CD4-positive, alpha-beta memory T cell (primary cell): ENCODE results near the gene PPIA. TPM values are rescaled to one million over a fixed set of nuclear protein-coding genes. Genes with fewer than 3 reads are reported as not detected.
"Not testable (repeated sequence)": the region's sequence is repeated elsewhere in the genome, so short reads cannot be mapped to it uniquely, and the experiment has no call there.

Experiments
- CTCF ChIA-PET: fragments of 350-600 bp; sonication (Branson Sonifier 250); formaldehyde crosslinking; loops from one replicate; lab custom pipeline; 2021; ENCODE audit warnings: inconsistent platforms; ENCODE audit not compliant: partially characterized antibody; lab: Charles Lee
- POLR2A ChIA-PET: fragments of 350-600 bp; sonication (Branson Sonifier 250); formaldehyde crosslinking; loops from one replicate; lab custom pipeline; 2021; ENCODE audit not compliant: partially characterized antibody; lab: Charles Lee
- DNase-seq, 5 donors: peaks; one replicate each; pipeline versions ENCODE4 v3.0.0 to v3.0.0-alpha.2; 2020 to 2022; ENCODE audit warnings: mixed read lengths in 1 of 5
- H3K27ac ChIP-seq: one replicate; pipeline ENCODE4 v1.7.0; 2013; ENCODE audit warnings: low read depth, low read length
- H3K27me3 ChIP-seq: 2 replicates; pipeline ENCODE4 v1.7.0; 2013; ENCODE audit warnings: mild to moderate bottlenecking, low read length, moderate library complexity; ENCODE audit not compliant: insufficient read depth
- H3K36me3 ChIP-seq: 2 replicates; pipeline ENCODE4 v1.7.0; 2013; ENCODE audit warnings: mild to moderate bottlenecking, low read length, moderate library complexity; ENCODE audit not compliant: insufficient read depth
- H3K4me1 ChIP-seq: 2 replicates; pipeline ENCODE4 v1.7.0; 2013; ENCODE audit warnings: mild to moderate bottlenecking, low read length, moderate library complexity; ENCODE audit not compliant: insufficient read depth
- H3K4me3 ChIP-seq, 2 donors: one replicate each; pipeline ENCODE4 v1.7.0; 2013; ENCODE audit warnings: low read length in 2 of 2, mild to moderate bottlenecking in 1 of 2
- H3K9me3 ChIP-seq, 2 donors: one replicate each; pipeline ENCODE4 v1.7.0; 2013; ENCODE audit warnings: low read length in 2 of 2, control low read depth in 1 of 2; ENCODE audit not compliant: control insufficient read depth in 1 of 2
- H3K27ac Mint-ChIP-seq, 7 donors: one replicate each; pipeline ENCODE4 v1.8.0; 2020 to 2021; ENCODE audit warnings: mixed read lengths in 7 of 7, mild to moderate bottlenecking in 6 of 7, inconsistent platforms in 3 of 7, moderate library complexity in 3 of 7
- H3K27me3 Mint-ChIP-seq, 2 donors: one replicate each; pipeline ENCODE4 v1.8.0; 2020 to 2021; ENCODE audit warnings: mixed read lengths in 2 of 2
- H3K36me3 Mint-ChIP-seq, 2 donors: one replicate each; pipeline ENCODE4 v1.8.0; 2020 to 2021; ENCODE audit warnings: mixed read lengths in 2 of 2, inconsistent platforms in 1 of 2, mild to moderate bottlenecking in 1 of 2
- H3K4me1 Mint-ChIP-seq, 4 donors: one replicate each; pipeline ENCODE4 v1.8.0; 2020 to 2021; ENCODE audit warnings: mixed read lengths in 4 of 4, mild to moderate bottlenecking in 1 of 4
- H3K4me3 Mint-ChIP-seq, 8 donors: one replicate each; pipeline ENCODE4 v1.8.0; 2020 to 2021; ENCODE audit warnings: mixed read lengths in 8 of 8, mild to moderate bottlenecking in 7 of 8, moderate library complexity in 6 of 8, inconsistent platforms in 3 of 8
- H3K9me3 Mint-ChIP-seq, 8 donors: one replicate each; pipeline ENCODE4 v1.8.0; 2020 to 2021; ENCODE audit warnings: mixed read lengths in 8 of 8, mild to moderate bottlenecking in 5 of 8, inconsistent platforms in 3 of 8, moderate library complexity in 1 of 8
- intact Hi-C: fragments of 100-400 bp; cut with micrococcal nuclease; formaldehyde crosslinking; loops from one replicate; pipeline ENCODE4 v1.15.1; 2023
- polyA plus RNA-seq, 2 donors: library from polyadenylated mRNA; unstranded; fragments of 300-500 nt; fragmentation: Illumina TruSeq; gene quantifications; one replicate each; pipeline ENCODE4 v1.2.3, GENCODE V29; 2021
- total RNA-seq, 2 experiments: library from RNA; stranded (reverse); gene quantifications; one replicate each; pipeline ENCODE4 v1.2.3, GENCODE V29; 2021

PPIA gene
- total and polyA plus RNA-seq, 4 experiments from 2014 or later: 677 to 3,590 (median 1,761) TPM

DNA sequence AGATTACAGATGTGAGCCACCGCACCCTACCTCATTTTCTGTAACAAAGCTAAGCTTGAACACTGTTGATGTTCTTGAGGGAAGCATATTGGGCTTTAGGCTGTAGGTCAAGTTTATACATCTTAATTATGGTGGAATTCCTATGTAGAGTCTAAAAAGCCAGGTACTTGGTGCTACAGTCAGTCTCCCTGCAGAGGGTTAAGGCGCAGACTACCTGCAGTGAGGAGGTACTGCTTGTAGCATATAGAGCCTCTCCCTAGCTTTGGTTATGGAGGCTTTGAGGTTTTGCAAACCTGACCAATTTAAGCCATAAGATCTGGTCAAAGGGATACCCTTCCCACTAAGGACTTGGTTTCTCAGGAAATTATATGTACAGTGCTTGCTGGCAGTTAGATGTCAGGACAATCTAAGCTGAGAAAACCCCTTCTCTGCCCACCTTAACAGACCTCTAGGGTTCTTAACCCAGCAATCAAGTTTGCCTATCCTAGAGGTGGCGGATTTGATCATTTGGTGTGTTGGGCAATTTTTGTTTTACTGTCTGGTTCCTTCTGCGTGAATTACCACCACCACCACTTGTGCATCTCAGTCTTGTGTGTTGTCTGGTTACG is 6.0 kb downstream of the PPIA start:
- Mint-ChIP-seq H3K4me3 (peak overlapping the region in 1 of 8 donors; percentile 12), H3K4me1 (peaks cover 15 to 46% (median 30%) of the 10 kb centered on the region in 4 donors), H3K27me3 (no peaks in the 10 kb centered on the region), H3K9me3 (no peaks in the 10 kb centered on the region), H3K36me3 (peaks cover 32 to 57% of the 10 kb centered on the region in 2 donors), H3K27ac (peak overlapping the region in 2 of 7 donors; percentile 68 to 73)
- no peak for DNase-seq
- peaks cover 27% of the 10 kb centered on the region for H3K4me1 ChIP-seq
- no peak overlapping the region for H3K4me3 ChIP-seq
- H3K9me3 ChIP-seq: no peaks in the 10 kb centered on the region
- H3K27me3 ChIP-seq: no peaks in the 10 kb centered on the region
- intact Hi-C loops: no loop called here
- ChIA-PET CTCF (interaction anchor here (0.6 kb wide), 2 partner anchors 33 to 56 kb away, joined by 3 to 4 read pairs; no protein-coding TSS in a partner anchor), POLR2A (interaction anchor here (0.7 kb wide), 1 partner anchor 14 kb away, joined by 3 read pairs; no protein-coding TSS in a partner anchor)
- peaks cover 52% of the 10 kb centered on the region for H3K36me3 ChIP-seq
- H3K27ac ChIP-seq: no peak overlapping the region

DNA sequence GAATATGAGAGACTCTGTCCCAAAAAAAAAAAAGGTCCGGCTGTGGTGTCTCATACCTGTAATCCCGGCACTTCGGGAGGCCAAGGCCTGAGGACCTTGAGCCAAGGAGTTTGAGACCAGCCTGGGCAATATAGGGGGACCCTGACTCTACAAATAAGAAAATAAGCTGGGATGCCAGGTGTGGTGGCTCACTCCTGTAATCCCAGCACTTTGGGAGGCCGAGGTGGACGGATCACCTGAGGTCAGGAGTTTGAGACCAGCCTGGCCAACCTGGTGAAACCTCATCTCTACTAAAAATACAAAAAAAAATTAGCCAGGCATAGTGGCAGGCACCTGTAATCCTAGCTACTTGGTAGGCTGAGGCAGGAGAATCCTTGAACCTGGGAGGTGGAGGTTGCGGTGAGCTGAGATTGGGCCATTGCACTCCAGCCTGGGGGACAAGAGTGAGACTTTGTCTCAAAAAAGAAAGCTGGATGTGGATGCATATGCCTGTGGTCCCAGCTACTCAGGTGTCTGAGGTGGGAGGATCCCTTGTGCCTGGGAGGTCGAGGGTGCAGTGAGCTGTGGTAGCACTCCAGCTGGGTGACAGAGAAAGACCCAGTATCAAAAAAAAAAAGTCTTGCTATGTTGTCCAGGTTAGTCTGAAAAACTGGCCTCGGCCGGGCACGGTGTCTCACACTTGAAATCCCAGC is 7.5 kb downstream of the PPIA start:
- H3K36me3 ChIP-seq: peaks cover 43% of the 10 kb centered on the region
- CTCF ChIA-PET, H3K27me3 ChIP-seq: not testable (repeated sequence)

DNA sequence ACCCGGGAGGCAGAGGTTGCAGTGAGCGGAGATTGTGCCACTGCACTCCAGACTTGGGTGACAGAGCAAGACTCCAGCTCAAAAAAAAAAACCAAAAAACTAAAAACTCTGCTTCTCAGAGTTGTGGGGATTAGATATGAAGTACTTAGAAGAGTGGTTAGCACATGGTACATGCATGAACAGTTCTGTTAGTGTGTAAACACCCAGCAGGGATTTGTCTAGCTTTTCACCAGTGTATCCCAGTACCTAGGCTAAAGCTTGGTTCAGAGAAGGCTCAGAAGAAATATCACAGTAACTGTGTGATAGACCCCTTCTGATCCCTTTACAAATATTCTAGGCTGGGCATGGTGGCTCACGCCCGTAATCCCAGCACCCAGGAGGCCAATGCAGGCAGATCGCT is 9.5 kb downstream of the PPIA start:
- no peaks in the 10 kb centered on the region for H3K27me3 ChIP-seq
- peaks cover 28% of the 10 kb centered on the region for H3K36me3 ChIP-seq
- ChIA-PET CTCF (interaction anchor here (0.5 to 1.0 kb wide), 2 partner anchors 41 to 271 kb away, joined by 3 to 4 read pairs; no protein-coding TSS in a partner anchor), POLR2A (no interaction called here)
- Mint-ChIP-seq H3K4me1 (peaks cover 1 to 16% (median 8%) of the 10 kb centered on the region in 4 donors), H3K36me3 (peaks cover 18 to 28% of the 10 kb centered on the region in 2 donors), H3K27me3 (no peaks in the 10 kb centered on the region), H3K4me3 (no peak overlapping the region), H3K9me3 (no peaks in the 10 kb centered on the region), H3K27ac (peak overlapping the region in 2 of 7 donors; percentile 35)
- no peaks in the 10 kb centered on the region for H3K4me1 ChIP-seq
- H3K9me3 ChIP-seq: no peaks in the 10 kb centered on the region
- no peak for DNase-seq
- intact Hi-C loops: no loop called here
- H3K4me3 ChIP-seq: no peak overlapping the region
- H3K27ac ChIP-seq: no peak overlapping the region

More for the DNA sequence above, 7.5 kb downstream of the PPIA start:
- H3K4me3 Mint-ChIP-seq, H3K4me3 ChIP-seq, DNase-seq, H3K9me3 Mint-ChIP-seq, intact Hi-C loops, H3K9me3 ChIP-seq, H3K27me3 Mint-ChIP-seq, H3K27ac ChIP-seq: not testable (repeated sequence)
- peak overlapping the region in 1 of 7 donors; percentile 35 for H3K27ac Mint-ChIP-seq
- H3K4me1 Mint-ChIP-seq: peaks cover 6 to 32% (median 17%) of the 10 kb centered on the region in 4 donors
- POLR2A ChIA-PET: interaction anchor here (0.6 to 2.0 kb wide), 3 partner anchors 81 to 345 kb away, joined by 3 to 4 read pairs (median 3); partner anchors contain the start of gene PURB
- peaks cover 13% of the 10 kb centered on the region for H3K4me1 ChIP-seq
- H3K36me3 Mint-ChIP-seq: peaks cover 32 to 46% of the 10 kb centered on the region in 2 donors

DNA sequence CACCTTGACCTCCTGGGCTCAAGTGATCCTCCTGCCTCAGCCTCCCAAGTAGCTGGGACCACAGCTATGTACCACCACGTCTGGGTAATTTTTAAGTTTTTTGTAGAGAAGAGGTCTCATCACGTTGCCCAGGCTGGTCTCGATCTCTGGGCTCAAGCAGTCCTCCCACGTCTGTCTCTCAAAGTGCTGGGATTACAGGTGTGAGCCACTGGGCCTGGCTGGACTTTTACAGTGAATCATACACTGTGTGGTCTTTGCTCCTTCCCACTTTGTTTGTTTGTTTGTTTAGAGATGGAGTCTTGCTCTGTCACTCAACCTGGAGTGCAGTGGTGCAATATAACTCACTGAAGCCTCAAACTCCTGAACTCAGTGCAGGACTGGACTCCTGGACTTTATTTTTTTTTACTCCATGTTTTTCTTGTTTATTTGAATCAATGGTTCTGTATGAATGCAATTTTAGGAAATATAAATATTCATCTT is 12.5 kb downstream of the PPIA start:
- H3K4me1 Mint-ChIP-seq: peaks cover 0 to 4% (median 0%) of the 10 kb centered on the region in 4 donors
- H3K27ac ChIP-seq: no peak overlapping the region
- no peak for DNase-seq
- no peaks in the 10 kb centered on the region for H3K9me3 Mint-ChIP-seq
- no peaks in the 10 kb centered on the region for H3K4me1 ChIP-seq
- no peaks in the 10 kb centered on the region for H3K9me3 ChIP-seq
- peak overlapping the region in 2 of 7 donors; percentile 35 for H3K27ac Mint-ChIP-seq
- peaks cover 3% of the 10 kb centered on the region for H3K36me3 ChIP-seq
- H3K4me3 Mint-ChIP-seq: no peak overlapping the region
- ChIA-PET POLR2A (interaction anchor here (1.3 kb wide), 1 partner anchor 203 kb away, joined by 4 read pairs; the partner anchor contains the start of gene OGDH), CTCF (no interaction called here)
- no peaks in the 10 kb centered on the region for H3K27me3 ChIP-seq
- peaks cover 0 to 6% of the 10 kb centered on the region in 2 donors for H3K36me3 Mint-ChIP-seq
- intact Hi-C loops: no loop called here
- H3K4me3 ChIP-seq: no peak overlapping the region
- no peaks in the 10 kb centered on the region for H3K27me3 Mint-ChIP-seq

DNA sequence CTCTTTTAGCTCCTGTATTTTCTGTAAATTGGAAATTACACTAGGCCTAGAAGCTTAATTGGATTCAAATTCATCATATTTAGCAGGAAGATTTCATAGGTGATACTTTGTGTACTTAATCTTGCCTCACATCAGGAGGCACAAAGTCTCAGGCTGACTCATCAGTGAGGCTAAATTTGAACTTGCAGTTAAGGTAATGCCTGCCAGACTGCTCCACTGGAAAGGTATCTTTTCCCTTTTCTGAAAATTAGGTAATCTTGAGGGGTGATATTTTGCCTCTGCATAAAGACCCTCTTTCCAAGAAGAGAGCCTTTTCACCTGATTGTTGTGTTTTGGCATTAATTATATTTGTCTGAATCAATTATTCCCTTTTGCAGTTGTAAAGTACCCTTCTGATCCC is 14.6 kb downstream of the PPIA start:
- Mint-ChIP-seq H3K27me3 (no peaks in the 10 kb centered on the region), H3K9me3 (no peaks in the 10 kb centered on the region), H3K36me3 (no peaks in the 10 kb centered on the region), H3K4me3 (no peak overlapping the region), H3K4me1 (peaks cover 0 to 4% (median 0%) of the 10 kb centered on the region in 4 donors), H3K27ac (no peak overlapping the region)
- no peak overlapping the region for H3K27ac ChIP-seq
- no peaks in the 10 kb centered on the region for H3K9me3 ChIP-seq
- no peaks in the 10 kb centered on the region for H3K36me3 ChIP-seq
- intact Hi-C loops: no loop called here
- POLR2A ChIA-PET: interaction anchor here (0.6 kb wide), 1 partner anchor 14 kb away, joined by 3 read pairs; the partner anchor contains the start of gene PPIA
- no peak for DNase-seq
- CTCF ChIA-PET: interaction anchor here (0.8 kb wide), 1 partner anchor 78 kb away, joined by 3 read pairs; no protein-coding TSS in a partner anchor
- no peaks in the 10 kb centered on the region for H3K4me1 ChIP-seq
- H3K27me3 ChIP-seq: no peaks in the 10 kb centered on the region
- no peak overlapping the region for H3K4me3 ChIP-seq

DNA sequence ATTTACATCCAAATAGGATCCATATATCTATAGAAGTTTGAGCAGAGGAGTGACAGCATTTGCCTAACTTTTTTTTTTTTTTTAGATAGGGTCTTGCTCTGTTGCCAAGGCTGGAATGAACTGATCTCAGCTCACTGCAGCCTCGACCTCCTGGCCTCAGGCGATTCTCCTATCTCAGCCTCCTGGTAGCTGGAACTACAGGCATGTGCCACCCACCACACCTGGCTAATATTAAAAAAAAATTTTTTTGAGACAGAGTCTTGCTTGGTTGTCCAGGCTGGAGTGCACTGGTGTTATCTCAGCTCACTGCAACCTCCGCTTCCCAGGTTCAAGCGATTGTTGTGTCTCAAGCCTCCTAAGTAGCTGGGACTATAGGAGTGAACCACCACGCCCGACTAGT is 15.1 kb downstream of the PPIA start:
- ChIA-PET POLR2A (no interaction called here), CTCF (interaction anchor here (0.7 to 0.8 kb wide), 2 partner anchors 52 to 79 kb away, joined by 3 read pairs; no protein-coding TSS in a partner anchor)
- H3K4me1 Mint-ChIP-seq: peaks cover 0 to 3% (median 0%) of the 10 kb centered on the region in 4 donors

DNA sequence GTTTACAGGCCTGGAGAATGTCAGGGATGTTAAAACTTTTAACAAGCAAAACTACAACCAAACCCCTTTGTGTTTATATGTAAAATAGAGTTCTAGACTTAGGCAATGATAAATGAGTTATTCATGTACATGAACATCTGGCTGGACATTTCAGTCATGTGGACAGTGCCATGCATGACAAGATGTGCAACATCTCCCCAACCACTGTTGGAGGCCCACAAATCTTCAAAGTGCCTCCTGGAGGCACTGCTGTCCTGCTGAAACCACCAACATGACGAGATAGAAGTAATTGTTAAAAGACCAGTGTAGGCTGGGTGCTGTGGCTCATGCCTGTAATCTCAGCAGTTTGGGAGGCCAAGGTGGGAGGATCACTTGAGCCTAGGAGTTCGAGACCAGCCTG is 18.4 kb downstream of the PPIA start:
- Mint-ChIP-seq H3K9me3 (no peaks in the 10 kb centered on the region), H3K27me3 (no peaks in the 10 kb centered on the region), H3K4me3 (no peak overlapping the region), H3K36me3 (no peaks in the 10 kb centered on the region), H3K27ac (peak overlapping the region in 1 of 7 donors; percentile 41), H3K4me1 (no peaks in the 10 kb centered on the region)
- ChIA-PET CTCF (no interaction called here), POLR2A (no interaction called here)
- no peak for DNase-seq
- Histone ChIP-seq H3K27ac (no peak overlapping the region), H3K4me1 (no peaks in the 10 kb centered on the region), H3K4me3 (no peak overlapping the region), H3K27me3 (no peaks in the 10 kb centered on the region), H3K9me3 (no peaks in the 10 kb centered on the region), H3K36me3 (no peaks in the 10 kb centered on the region)
- intact Hi-C loops: no loop called here

More for the DNA sequence above, 15.1 kb downstream of the PPIA start:
- no peaks in the 10 kb centered on the region for H3K27me3 ChIP-seq
- no peaks in the 10 kb centered on the region for H3K27me3 Mint-ChIP-seq
- no peak overlapping the region for H3K27ac ChIP-seq
- H3K4me3 Mint-ChIP-seq: no peak overlapping the region
- no peaks in the 10 kb centered on the region for H3K9me3 ChIP-seq
- intact Hi-C loops: no loop called here
- H3K9me3 Mint-ChIP-seq: no peaks in the 10 kb centered on the region
- H3K27ac Mint-ChIP-seq: no peak overlapping the region
- H3K4me1 ChIP-seq: no peaks in the 10 kb centered on the region
- no peaks in the 10 kb centered on the region for H3K36me3 Mint-ChIP-seq
- H3K4me3 ChIP-seq: no peak overlapping the region
- DNase-seq: no peak
- H3K36me3 ChIP-seq: no peaks in the 10 kb centered on the region
